Stimulated activated CD8-positive, alpha-beta memory T cell treated with anti-CD3 and anti-CD28 coated beads, Interleukin-7, amount 100 ng/mL, for 24 hours (primary cell): ENCODE data around the gene MAGI2.
"Not testable (repeated sequence)": the region's sequence is repeated elsewhere in the genome, so short reads cannot be mapped to it uniquely, and the experiment has no call there.

Experiments
- DNase-seq: peaks from one replicate; pipeline ENCODE4 v3.0.0-alpha.2; 2020; ENCODE audit warnings: low read depth

MAGI2 gene

DNA sequence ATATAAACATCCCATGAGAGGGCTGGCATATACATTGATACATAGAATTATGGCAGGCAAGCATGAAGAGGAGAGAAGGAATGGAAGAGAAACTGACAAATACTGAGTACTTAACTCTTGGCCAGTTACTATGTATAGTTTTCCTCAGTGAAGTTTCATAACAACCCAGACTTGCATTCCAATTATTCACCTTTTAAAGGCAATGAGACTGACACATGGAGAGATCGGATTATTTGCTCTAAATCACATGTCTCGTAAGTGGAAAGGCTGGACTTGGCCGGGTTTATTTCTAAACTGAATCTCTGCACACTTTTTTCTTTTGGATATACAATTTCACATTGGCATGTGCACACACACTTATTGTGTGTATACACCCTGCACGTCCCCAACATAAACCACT, 1106.6 kb downstream of the MAGI2 start:
- no peak for DNase-seq

DNA sequence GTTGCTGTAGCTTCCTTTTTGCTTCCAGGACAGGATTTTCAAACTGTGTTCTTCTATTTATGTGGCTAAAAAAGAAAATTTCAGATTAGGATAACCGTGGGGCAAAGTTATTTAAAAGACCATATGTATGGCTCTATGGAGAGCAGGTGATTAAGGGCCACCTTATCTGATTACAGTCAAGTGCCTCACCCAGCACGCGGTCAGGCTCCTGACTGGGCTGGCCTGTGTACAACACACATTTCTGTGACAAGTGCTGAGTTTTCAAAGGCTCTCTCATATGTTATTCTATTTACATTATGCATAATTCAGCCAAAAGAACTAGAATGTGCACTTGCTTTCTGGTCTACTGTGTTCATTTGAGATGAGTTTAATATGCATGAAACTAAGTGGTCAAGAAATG, 1107.5 kb downstream of the MAGI2 start:
- no peak for DNase-seq

DNA sequence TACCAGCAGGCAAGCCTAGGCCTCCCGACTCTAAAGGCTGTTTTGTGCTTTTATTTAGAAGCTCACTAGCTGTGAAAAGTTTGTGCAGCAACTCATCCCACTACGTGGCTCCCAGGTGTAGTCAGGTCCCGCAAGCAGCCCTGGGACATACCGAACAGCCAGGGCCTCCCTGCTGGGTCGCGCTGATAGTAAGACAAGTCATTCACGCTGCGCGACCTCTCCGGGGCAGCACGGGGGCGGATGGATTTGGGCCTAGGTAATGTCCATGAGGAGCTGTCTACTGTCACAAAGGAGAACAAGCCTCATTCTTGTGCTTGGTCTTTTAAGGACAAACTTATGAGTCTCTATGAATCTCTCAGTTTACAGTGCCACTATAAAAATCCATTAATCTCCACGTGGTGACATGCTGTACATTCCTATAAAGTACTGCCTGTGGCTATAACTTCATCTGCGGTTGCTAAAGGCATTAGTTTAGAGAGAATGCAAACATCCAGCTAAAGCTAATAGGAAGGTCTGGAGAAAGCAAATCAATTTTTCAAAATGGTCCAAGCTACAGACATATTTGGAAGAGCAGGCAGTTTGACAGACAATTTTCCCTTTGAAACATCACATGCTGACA, 1108.1 kb downstream of the MAGI2 start:
- no peak for DNase-seq

DNA sequence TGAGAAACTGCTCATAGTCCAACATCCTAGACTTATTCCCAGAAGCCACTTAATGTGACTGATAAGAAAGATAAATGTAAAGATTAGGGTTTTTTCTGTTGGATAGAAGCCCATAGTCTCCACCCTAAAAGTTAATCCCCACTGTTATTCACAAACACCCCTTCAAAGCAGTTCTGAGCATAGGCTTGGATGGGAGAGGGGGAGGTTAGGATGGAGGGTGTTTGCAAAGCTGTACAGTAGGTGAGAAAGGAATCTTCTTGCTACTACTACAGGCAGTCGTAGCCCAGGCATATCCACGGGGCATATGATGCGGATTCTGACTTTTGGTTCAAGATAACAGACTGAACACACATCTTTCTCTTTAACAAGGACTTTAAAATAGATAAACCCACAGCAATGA, 1119.0 kb downstream of the MAGI2 start:
- no peak for DNase-seq

DNA sequence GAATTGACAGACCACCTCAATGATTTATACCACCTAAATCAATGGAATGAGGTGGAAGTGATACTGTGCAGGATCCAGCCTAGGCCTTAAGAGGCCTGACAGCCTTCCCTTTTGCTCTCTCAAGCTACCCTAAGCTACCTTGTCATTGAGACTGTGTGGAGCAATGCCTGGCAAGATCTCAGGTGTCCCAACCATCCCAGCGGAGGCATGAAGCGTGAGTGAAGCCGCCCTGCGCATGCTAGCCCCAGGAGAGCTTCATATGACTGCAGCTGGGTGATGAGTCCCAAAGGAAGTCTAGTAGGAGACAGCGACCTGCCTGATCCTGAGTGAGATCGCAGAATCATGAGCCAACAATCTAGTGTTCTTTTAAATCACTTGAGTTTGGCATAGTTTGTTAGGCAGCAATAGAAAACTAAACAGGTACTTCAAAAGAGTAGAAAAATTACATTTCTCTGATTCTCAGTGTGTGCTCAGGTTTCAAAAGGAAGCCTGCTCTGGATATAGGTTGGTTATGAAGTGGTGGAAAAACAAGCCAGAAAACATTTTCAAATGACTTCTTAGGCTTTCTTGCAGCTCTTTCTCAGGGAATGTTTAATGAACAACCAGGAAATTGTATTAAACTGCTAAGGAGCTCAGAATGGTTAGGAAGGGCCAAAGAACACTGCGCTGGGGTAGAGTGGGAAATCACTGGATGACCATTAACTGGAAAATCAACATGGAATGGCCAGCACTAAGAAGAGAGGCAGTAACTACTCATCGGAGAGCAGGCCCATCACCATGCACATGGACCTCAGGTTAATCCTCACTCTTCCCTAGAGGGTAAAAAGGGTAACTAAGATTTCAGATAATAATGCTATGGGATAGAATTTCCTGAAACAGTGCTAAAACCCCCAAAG, 1119.7 kb downstream of the MAGI2 start:
- no peak for DNase-seq

DNA sequence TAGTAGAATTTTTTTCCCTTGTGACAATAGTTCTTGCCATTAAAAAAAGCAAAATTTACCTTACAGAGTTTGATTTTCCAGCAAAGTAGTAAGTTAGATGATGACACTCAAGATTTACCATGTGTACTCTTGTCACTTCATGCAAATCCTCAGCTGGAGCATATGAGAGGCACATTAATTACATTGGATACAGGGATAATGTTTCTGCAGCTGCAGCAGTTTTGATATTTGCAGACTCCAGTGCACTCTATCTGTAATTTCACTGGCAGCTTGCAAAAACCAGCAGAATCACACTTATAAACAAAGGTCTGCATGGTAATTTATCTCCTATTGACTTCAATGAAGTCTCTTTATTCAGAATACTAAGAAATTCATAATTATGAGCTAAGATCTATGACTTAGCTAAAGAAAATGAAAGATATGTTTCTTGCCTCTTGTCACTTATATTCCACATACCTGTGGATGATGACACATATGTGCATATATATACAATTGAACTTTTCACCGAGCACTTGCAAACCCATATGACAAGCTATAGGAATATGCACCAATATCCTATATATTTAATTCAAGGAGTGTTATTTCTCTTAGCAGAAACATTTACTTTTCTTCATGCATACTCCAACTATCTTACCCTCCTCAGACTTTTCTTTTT, 1124.3 kb downstream of the MAGI2 start:
- DNase-seq: no peak

DNA sequence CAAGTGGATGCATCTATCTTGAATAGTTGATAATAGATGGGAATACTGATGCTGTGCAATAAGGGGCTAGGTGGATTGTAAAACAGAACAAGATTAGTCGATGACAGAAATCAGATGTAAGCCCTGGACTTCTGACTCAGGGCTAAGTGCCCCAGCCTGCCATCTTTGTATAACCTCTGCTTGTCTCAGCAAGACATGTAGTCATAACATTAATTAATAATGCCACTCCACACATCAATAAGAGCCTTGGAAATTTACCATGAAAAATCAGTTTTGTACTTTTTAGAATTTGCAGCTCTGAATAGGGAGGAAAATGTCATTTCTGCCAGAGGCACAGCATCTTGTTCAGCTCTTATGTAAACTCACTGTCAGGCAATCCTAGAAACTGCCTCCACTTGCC, 1125.7 kb downstream of the MAGI2 start:
- no peak for DNase-seq

DNA sequence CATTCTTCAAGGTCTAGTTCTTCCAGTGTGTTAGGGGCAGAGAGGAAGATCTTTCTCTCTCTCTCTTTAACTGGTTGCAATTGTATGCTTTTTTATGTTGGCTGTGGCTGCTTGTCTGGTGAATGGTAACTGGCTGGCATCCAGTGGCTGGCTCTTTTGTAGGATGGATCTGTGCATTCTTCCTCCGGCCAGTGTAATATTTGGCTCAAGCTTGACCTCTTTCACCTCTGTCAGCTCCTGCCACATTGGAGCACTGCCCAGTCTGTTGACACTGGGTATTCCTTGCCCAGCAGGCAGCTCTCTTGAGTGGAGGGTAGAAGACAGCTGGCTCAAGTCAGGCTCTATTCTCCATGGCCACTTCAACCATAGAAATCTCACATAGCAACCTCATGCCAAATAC, 1126.6 kb downstream of the MAGI2 start:
- DNase-seq: no peak

DNA sequence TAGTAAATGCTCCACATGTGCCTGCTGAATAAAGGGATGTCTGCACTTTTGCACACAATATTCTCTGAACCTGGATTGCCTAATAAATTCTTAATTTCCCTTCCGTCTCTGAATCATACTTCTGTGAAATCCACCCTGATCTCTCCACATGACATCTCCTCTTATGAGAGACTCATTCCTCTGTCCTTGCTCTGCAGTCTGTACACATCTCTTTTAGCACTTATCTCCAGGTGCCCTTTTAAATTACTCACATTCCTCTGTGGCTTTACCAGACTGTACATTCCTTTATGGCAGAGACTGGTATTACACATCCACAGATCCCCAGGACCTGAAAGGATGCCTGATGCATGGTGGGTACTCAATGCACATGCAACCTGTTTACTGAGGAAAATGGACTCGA, 1127.3 kb downstream of the MAGI2 start:
- DNase-seq: no peak

DNA sequence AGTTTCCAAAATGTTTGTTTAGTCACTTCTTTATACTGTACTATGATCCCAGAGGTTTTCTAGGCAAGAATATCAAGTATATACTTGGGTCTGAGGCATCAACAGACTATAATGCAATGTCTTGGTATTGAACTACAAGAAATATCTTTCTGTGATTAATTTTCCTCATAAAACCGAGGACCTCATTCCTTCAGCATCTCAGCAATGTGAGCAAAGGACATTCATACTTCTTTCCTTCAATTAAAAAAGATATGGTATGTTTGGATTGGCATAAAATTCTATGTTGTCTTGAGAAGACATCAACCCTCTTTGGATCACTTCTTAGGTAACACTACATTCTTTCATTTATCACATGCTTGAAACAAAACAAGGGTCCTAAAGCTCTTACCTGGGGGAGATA, 1130.3 kb downstream of the MAGI2 start:
- no peak for DNase-seq

DNA sequence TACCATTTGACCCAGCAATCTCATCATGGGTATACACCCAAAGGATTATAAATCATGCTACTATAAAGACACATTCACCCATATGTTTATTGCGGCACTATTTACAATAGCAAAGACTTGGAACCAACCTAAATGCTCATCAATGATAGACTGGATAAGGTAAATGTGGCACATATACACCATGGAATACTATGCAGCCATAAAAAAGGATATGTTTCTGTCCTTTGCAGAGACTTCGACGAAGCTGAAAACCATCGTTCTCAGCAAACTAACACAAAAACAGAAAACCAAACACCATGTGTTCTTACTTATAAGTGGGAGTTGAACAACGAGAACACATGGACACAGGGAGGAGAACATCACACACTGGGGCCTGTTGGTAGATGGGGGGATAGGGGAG, 1131.2 kb downstream of the MAGI2 start:
- DNase-seq: not testable (repeated sequence)

DNA sequence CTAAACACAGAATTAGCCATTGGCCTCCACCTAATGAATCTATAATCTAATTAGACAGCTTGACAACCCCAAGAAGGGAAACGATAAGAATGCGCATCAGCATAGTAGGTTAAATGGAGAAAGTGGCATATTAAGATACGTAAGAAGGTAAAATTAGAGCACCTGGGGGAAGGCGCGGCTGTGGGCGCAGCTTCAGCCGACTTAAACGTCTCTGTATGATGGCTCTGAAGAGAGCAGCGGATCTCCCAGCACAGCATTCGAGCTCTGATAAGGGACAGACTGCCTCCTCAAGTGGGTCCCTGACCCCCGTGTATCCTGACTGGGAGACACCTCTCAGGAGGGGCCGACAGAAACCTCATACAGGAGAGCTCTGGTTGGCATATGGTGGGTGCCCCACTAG, 1136.1 kb downstream of the MAGI2 start:
- no peak for DNase-seq

DNA sequence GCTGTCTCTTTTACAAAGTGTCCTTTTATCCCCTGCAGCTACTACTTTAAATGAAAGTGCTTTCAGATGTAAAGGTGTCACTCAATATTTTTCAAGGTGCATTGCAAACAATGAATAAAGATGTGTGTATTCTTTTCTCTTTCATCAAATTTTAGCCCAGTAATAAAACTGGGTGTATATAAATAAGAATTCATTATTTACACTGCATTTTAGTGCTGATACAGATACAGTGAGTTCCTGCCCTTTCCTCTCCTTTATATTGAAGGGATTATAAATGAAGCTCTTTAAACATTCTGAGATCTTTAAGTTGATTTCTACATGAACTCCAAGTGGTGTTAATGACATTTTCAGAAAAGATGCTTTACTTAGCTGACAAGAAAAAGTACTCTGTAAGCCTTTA, 1137.4 kb downstream of the MAGI2 start:
- DNase-seq: no peak

DNA sequence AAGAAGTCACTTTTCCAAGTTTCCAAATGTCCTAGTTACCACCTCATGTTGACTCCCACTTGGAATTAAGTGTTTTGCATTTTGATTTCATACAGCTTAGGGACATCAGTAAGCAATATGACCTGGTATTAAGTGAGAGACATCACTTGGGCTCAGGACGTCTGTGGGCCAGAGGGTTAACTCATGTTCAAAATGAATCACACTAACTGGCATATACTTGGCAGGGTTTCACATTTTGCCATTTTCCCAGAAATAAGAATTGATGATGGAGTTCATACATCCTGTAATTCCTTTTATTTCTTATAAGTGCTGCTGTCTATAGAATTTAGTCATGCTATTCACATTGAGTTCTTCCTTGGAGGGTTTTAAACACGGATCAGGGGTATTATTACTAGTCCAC, 1138.3 kb downstream of the MAGI2 start:
- DNase-seq: no peak

DNA sequence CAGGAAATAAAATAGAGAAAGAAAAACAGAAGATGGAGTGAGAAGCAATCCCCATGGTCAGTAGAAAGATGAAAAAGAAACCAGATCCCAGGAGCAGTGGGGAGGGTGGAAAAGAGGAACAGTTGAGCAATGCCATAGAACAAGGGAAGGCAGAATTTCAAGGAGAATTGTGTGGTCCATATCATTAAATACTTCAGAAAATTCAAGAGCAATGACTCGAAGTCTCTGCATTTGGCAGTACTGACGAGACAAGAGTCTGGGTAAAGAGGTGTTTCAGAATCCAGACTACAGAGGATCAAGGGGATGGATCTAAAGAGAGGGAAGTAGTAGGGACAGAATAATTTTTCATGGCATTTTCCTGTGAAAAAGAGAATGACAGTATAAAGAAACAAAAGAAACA, 1142.3 kb downstream of the MAGI2 start:
- no peak for DNase-seq

DNA sequence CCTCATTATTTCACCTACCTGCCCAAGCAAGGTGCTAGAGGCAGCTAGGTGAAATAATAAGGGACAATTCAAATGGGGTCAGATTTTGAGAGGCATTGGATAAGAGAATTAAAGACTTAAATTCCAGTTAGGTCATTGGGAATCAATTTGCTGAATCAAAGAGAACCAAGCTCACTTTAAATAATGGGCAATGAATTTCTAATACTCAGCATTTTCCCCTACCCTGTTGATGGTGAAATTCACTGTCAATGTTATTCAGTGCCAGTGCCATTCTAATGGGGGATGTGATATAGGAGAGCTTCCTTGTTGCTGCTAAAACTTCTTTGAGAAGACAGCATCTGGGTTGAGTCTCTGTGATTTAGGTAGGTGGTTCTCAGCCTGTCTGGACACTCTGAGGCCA, 1145.6 kb downstream of the MAGI2 start:
- no peak for DNase-seq

DNA sequence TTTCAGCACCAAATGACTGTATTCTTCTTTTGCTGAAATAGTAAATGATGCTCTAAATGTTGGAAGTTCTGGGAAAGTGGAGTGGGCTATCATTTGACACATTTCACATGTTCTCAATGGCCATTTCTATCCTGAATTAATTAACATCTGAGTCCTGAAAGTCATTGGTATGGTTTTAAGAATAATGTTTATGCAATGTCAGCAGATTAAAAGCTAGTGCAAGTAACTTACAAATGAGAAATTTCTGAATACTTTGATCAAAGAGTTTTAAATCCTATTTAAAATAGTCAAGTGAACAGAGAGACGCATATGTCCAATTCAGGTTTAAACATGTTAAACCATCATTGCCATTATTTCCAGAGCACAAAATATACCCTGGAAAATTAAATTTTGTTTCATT, 1146.8 kb downstream of the MAGI2 start:
- DNase-seq: no peak

DNA sequence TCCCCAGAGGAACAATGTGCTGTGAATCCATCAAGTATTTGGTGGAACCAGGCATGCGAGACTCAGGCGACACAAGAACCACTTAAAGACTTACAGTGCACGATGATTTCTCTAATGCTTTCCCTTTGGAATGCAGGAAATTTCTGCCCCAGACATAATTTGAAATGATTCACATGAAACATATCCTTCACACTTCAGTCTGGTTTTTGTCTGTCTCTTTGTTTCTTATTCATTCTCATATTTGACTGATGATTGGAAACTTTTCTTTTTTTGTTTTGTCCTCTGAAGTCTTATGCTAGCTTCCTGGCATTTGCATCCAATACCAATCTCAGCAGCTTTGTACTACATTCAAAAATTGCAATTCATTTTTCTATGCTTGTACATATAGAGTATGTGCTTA, 1152.1 kb downstream of the MAGI2 start:
- no peak for DNase-seq

DNA sequence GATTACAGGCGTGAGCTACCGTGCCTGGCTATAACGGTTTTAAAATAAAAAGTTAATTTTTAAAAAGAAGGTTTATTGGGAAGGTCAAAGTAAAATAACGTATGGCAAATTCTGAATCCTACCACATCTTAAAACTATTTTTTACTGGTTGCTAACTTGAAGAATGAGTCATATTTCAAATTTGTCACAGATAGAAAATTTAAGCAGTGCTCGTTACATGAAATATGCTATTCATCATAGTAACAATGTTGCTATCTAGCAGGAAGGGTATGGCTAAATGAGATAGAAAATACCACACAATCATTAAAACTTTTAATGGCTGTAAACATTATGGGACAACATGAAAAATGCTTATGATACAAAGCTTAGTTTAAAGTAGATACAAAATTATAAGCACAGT, 1154.4 kb downstream of the MAGI2 start:
- DNase-seq: no peak

DNA sequence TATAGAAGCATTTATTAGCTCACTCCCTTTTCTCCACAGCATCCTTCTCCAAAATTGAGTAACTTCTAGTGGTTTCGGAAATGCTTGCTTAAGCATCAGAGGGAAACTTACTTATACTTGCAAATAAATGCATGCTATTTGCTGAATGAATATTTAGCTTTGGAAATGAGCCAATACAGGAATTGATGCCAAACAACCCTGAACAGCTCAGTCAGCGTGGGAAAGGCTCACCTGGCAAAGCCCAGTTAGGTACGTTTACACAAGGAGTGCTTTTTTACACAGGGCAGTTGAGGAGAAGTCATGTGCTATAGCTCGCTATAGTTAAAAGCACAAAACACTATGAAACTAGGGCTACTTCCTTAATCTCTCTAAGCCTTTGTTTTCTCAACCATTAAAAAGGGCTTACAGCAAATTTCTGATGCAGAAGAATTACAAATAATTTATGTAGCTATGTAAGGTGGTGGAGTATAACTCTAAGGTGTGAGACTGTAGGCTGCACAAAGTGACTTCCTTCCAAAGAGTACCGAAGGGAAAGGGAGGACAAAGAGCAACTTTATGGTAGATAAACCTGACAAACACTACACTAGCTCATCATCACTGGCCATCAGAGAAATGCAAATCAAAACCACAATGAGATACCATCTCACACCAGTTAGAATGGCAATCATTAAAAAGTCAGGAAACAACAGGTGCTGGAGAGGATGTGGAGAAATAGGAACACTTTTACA, 1156.7 kb downstream of the MAGI2 start:
- no peak for DNase-seq

DNA sequence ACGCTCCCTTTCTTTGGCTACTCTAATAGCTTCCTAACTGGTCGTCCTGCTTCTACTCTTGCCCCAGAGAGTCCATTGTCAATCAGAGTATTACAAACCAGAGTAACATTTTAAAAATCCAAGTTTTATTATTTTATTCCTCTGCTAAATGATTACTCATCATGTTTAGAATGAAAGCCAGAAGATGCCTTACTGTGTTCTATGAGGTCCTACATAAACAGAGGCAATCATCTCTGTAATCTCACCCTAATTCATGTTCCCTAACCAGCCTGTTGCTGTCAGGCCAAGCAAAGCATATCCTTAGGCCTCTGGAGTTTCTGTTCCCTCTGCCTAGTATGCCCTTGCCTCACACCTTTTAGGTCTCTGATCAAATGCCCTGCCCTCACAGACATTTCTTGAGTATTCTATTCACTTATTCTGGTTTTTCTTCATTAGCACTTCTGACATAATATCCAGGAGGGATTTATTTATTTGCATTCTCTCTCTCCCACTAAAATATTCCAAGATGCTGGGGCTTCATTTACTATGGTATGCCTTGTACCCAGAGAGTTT, 1157.3 kb downstream of the MAGI2 start:
- DNase-seq: no peak

DNA sequence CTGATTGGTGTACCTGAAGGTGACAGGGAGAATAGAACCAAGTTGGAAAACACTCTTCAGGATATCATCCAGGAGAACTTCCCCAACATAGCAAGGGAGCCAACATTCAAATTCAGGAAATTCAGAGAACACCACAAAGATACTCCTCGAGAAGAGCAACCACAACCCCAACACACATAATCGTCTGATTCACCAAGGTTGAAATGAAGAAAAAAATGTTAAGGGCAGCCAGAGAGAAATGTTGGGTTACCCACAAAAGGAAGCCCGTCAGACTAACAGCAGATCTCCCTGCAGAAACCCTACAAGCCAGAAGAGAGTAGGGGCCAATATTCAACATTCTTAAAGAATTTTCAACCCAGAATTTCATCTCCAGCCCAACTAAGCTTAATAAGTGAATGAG, 1164.0 kb downstream of the MAGI2 start:
- DNase-seq: not testable (repeated sequence)
